ENCODE data around the gene SMARCD3.

SMARCD3 gene

DNA sequence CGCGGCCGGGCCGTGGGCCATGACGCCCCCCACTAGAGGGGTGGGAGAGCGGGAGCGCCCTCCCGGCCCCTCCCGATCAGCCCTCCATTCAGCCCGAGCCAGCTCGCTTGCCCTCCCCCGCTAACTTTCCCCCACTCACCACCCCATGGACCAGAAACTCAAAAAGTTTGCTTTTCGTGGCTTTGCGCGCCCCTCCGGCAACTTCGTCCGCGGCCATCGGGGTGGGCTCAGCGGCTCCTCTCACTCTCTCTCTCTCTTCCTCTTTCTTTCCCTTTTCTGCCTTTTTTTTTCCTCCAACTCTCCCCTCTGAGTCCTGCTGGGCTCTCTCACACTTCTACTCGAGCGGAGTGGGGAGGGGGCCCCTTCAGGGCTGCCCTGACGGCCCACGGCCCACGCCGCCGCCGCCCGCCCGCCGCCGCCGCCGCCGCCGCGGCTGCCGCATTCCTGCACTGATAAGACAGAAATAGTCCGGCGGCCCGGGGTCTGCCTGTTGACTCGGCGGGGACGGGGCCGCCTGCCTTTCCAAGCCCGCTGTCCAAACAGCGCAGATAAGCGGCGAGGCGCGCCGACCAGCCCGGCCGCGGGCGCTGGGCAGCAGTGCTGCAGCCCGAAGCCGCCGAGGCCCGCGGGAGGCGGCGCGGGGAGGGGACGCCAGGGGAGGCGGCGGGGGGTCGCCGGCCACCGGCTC lies at the start of gene SMARCD3:
SMARCD3 (minus strand) TSS at position 349 of the 688 bp plus-strand sequence; CDS start at position 217, 132 bp downstream.
- peak; percentile 75 for DNase-seq

DNA sequence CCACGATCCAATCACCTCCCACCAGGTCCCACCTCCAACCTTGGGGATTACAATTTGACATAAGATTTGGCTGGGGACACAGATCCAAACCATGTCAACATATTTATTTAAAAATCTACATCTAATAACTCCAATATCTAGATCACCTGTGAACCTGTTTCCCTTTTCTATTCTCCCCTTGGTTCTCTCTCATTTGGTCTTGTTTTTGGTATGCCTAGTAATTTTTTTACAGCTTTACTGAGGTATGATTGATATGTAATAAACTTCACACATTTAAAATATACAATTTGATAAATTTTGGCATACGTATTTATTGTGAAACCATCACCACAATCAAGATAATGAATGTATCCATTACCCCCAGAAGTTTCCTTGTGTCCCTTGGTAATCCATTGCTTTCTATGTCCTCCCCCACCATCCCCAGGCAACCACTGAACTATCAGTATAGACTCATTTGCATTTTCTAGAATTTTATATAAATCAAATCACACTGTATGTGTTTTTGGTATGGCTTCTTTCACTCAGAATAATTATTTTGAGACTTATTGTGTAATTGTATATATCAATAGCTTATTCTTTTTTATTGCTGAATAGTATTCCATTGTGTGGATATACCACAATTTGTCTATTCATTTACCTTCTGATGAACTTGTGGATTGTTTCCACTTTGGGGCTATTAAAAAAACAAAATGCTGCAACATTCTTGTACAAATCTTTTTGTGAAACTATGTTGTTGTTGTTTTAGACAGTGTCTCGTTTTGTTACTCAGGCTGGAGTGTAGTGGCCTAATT lies 47.9 kb upstream of the SMARCD3 start:
- DNase-seq: no peak

DNA sequence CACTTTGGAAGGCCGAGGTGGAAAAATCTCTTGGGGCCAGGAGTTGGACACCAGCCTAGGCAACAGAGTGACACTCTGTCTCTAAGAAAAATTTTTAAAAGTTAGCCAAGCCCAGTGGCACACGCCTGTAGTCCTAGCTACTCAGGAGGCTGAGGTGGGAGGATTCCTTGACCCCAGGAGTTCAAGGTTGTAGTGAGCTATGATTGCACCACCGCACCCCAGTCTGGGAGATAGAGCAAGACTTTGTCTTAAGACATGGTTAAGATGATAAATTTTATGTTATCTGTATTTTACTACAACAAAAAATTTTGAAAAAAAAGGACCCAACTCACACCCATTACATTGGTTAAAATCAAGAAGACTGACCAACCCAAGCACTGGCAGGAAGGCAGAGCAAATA lies 44.4 kb upstream of the SMARCD3 start:
- DNase-seq: no peak

DNA sequence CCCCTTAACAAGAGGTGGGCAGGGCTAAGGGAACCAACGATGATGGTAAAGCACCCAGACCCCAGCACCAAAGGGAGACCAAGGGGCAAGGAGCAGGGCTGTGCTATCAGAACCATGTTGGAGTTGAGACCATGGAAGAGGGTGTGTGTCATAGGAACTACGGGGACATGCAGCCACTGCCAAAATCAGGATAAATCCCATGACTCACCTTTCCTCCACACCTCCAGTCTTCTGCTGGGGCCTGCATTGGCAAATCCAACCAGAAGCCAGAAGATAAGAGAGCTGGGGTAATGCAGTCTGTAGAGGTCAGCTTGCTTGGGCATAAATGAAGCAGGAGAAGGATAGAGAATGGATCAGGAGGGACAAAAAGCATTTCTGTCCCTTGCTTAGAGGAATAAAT lies 42.7 kb upstream of the SMARCD3 start:
- DNase-seq: no peak

DNA sequence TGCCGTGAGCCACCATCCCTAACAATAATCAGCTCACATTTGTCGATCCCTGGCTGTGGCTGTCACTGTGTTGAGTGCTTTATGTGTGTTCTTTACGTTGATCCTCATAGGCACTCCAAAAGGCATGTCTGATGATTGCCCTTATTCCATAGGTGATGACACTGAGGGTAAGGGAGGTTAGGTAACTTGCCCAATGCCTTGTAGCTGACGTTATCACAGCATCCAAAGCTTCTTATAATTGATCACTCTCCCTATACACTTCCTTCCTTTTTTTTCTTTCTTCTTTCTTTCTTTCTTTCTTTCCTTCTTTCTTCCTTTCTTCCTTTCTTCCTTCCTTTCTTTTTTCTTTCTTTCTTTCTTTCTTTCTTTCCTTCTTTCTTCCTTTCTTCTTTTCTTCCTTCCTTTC lies 41.9 kb upstream of the SMARCD3 start:
- DNase-seq: no peak

DNA sequence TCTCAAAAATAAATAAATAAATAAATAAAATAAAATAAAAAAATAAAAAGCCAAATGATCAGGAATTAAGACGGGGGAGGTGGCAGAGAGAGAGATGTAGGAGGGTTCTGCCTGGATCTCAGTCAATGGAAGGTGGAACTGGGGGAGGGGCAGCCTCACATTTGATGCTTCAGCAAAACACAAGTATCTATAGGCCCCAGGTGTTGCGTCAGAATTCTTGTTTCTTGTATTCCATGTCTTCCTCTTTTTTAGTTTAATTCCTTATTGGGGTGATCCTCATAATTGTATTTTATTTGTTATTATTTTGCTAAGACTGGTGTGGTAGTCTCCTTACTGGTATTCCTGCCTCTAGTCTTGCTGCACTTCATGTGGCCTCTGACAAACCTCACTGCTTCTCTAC lies 41.4 kb upstream of the SMARCD3 start:
- DNase-seq: no peak

DNA sequence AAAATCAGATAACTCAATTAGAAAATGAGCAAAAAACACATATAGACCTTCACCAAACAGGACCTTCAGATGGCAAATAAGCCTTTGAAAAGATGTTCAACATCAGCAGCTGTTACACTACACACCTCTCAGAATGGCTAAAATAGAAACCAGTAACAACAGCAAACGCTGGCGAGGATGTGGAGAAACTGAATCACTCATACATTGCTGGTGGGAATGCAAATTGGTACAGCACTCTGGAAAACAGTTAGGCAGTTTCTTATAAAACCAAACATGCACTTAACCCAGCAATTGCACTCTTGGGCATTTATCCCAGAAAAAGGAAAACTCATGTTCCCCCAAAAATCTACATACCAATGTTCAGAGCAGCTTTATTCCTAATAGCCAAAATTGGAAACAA lies 37.7 kb upstream of the SMARCD3 start:
- no peak for DNase-seq

DNA sequence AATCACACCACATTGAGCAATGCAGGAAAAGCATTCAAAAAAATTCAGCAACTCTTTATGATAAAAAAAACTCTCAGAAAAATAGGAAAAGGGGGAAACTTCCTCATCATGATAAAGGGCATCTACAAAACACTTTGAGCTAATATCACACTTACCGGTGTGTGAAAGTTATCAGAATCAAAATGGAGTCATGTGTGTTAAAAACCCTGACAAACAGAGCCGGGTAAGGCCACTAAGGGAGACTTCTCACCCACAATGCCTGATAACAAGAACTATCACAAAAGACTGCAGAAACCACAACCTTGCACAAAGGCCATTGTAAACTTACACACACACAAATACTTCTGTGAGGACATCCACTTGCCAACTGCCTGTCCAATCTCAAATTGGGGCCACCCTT lies 34.8 kb upstream of the SMARCD3 start:
- DNase-seq: no peak

DNA sequence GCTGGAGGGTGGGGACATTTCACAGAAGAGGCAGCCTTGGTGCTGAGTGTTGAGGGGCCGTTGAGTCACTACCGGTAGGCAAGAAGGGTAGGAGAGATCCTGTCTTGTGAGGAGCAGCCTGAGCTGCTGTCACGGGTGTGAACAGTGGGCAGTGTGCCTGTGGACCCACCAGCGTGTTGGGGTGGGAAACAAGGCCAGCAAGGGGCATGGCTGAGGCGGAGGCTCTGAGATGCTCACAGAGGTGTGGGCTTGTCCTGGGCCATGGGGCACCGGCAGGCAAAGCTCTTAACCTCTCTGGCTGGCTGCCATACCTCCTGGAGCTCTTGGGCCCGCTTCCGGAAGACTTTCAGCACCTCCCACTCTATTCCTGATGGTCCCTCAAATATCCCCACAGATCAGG lies 33.6 kb upstream of the SMARCD3 start:
- DNase-seq: no peak

DNA sequence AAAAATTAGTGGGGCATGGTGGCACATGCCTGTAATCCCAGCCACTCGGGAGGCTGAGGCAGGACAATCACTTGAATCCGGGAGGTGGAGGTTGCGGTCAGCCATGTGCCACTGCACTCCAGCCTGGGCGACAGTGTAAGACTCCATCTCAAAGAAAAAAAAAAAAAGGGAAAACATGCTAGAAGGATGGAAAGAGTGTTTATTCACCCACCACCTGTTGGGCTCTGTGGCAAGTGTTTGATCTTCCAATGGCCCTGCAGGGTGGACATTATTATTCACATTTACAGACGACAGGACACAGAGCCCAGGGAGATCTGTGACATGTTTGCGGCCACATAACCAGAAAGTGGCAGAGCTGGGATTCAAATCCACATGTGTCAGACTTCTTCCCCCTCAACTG lies 33.2 kb upstream of the SMARCD3 start:
- DNase-seq: no peak

DNA sequence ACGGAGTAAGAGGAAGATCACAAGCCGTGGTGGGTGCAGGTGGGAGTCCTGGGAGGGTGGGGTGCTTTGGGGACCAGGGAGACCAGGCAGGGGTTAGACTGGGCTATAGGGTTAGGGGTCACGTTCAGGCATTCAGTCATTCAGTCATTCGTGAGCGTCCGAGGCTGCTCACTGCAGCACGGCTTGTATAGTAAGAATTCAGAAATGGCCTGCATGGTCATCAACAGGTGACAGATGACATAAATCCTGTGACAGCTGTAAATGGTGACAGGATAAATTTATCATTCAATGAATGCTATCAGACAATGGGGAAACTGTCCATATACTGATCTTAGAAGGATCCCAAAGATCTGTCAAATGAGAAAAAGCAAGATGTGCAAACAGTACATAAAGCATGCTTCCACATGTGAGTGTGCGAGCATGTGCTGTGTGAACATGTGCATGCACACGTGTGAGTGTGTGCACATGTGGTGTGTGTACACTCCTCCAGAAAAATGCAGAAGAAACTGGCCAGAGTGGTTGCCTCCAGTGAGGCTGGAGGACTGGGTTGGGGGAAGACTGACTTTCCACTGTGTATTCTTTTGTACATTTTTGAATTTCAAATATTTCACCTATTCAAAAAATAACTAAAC lies 32.0 kb upstream of the SMARCD3 start:
- DNase-seq: no peak

DNA sequence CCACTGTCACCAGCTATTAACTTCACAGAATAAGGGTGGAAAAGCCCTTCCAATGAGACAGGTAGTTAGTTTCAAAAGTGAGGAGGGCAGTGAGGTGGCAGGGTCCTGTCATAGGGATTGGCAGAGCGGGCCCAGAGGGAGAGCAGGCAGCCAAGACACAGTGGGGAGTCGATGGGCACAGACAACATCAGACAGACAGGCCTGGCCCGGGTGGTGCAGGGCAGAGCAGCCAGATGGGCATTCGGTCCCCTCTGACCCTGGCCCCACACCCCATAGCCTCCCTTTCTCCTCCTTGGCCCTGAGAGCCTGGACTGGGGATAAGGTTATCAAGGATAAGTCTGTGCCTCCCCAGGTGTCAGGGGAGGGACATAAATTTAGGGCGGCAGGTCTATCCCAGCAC lies 31.4 kb upstream of the SMARCD3 start:
- DNase-seq: no peak

DNA sequence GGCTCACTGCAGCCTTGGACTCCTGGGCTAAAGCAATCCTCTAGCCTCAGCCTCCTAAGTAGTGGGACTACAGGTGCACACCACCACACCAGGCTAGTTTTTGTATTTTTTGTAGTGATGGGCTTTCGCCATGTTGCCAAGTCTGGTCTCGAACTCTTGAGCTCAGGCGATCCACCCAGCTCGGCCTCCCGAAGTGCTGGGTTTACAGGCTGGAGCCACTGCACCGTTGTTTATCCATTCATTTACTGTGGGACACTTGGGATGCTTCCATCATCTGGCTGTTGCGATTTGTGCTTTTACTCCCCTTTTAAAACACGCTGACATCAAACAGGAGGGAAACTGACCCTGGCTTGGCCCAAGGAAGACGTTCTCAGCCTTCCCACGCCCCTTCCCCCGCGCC lies 30.5 kb upstream of the SMARCD3 start:
- no peak for DNase-seq

DNA sequence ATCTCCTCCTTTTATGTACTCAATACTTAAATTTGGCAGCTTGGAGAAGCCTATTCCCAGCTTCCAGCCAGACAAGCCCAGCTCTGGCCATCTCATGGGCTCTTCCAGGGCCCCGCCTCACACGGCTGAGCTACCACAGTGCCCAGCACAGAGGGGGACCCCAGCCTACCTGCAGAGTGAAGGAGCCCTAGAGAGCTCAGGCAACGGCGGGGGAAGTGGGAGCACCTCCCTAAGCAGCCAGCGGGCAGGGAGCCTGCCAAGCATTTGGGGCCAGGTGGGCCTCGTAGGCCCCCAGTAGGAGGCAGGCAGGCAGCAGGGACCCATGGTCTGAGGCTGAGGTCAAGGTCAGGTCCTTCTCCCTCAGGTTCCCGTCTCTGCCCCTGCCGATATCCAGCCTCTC lies 29.1 kb upstream of the SMARCD3 start:
- no peak for DNase-seq

DNA sequence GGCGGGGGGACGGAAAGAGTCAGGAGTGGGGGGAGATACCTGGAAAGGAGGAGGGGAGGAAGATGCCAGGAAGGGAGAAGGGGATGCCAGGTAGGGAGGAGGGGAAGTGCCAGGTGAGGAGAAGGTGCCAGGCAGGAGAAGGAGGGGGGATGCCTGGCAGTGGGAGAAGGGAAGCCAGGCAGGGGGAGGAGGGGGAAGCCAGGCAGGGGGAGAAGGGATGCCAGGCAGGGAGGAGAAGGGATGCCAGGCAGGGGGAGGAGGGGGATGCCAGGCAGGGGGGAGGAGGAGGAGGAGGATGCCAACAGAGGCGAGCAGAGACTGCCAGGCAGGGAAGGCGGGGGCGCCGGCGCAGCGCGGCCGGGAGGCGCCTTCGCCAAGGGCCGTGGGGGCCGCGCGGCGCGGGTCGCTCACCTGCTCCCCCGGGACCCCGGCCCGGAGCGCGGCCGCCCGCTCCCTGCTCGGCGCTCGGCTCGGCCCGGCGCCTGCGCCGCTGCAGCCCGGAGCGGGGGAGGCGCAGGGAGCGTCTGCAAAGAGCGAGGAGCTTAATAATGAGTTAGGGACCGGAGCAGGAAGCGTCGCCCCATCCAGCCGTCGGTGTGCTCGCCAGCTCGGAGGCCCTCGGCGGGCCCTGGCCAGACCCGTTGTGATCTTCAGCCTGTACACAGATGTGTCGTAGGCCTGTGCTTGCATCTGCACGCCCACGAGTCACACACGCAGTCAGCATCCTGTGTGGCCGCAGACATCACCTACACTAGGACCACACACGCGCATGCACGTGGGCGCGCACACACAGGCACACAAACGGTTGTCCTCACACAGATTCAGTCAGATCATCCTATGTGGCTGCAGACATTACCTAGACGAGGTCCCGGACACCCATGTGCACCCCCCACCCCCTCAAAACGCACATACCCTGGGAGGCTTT lies 28.4 kb upstream of the SMARCD3 start:
- DNase-seq: peak; percentile 81

DNA sequence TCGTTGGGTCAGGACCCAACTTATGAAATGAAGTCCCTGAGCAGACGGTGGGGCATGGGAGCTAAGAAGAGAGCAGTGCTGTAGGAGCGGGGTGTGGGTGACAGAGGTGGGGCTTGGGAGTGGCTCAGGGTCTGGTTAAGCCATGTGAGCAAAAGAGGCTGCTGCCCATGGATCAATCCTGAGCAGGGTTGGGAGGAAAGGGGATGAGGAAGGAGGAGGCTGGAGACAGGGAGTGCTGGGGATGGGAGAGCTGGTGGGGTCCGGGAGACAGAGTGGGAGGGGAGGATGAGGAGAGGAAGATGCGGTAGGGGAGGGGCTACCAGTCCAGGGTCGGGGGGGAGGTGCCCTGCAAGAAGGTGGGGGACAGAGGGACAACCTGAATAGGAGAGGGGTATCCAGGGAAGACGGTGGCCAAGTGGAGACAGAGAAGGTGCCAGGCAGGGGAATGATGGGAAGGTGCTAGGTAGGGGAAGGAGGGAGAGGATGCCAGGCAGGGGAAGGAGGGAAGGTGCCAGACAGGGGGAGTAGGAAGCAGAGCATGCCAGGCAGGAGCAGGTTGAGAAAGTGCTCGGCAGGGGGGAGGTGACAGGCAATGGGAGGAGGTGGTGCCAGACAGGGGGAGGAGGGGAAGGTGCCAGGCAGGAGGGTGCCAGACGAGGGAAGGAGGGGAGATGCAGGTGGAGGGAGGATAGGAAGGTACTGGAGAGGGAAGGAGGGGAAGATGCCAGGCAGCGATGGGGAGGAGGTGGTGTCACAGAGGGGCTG lies 27.5 kb upstream of the SMARCD3 start:
- no peak for DNase-seq

DNA sequence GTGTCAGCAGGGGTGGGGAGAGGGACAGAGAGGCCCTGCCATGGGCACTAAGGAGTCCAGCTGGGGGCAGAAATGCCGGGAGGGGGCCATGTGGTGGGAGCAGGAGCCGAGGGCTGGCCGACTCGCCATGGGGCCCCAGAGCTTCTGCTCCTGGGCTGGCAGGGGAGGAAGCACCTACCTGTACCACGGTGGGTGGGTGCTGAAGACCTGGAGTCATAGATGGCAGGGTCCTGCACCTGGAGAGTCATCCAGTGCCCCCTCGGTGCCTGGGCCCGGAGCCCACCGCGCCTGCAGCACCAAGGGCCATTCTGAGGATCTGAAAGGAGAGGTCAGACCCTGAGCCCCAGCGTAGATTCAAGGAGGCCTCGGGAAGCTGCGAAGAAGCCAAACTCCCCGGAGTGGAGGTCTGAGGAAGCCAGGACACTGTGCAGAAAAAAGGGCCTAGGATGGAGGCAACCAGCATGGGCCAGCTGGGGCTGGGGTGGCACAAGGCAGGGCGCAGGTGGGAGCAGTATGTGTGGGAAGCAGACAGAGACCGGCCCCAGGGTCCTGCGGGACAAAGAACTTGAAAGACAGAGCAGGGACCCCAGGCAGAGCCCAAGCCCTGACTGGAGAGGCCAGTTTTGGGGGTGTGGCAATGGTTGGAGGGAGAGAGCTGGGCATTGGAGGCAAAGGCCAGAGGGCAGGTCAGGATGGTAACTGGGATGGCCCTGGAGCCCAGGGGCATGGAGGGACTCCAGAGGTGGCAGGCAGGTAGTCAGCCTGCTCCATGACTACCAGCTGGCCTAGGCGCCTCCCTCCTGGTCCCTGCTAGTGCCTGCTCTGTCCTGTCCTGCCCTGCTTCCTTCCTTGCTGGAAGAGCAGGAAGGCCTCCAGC lies 26.7 kb upstream of the SMARCD3 start:
- DNase-seq: no peak

DNA sequence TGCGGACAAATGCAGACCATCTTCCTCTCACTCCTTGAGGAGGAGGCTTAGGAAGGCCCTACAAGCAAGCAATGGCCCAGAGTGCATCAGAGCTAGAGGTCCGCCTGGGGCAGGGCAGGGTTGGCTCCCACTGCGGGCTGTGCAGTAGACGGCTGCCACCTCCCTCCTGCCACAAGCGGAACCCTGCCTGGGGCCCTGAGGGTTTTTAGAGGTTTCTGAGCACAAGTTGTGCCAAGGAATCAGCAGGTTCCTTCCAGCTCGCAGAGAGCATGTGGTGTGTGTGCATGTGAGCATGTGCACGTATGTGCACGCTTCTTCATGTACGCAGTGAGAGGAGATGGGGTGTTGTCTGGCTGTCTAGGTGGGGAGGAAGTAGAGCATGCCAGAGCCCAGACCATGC lies 25.9 kb upstream of the SMARCD3 start:
- DNase-seq: no peak

DNA sequence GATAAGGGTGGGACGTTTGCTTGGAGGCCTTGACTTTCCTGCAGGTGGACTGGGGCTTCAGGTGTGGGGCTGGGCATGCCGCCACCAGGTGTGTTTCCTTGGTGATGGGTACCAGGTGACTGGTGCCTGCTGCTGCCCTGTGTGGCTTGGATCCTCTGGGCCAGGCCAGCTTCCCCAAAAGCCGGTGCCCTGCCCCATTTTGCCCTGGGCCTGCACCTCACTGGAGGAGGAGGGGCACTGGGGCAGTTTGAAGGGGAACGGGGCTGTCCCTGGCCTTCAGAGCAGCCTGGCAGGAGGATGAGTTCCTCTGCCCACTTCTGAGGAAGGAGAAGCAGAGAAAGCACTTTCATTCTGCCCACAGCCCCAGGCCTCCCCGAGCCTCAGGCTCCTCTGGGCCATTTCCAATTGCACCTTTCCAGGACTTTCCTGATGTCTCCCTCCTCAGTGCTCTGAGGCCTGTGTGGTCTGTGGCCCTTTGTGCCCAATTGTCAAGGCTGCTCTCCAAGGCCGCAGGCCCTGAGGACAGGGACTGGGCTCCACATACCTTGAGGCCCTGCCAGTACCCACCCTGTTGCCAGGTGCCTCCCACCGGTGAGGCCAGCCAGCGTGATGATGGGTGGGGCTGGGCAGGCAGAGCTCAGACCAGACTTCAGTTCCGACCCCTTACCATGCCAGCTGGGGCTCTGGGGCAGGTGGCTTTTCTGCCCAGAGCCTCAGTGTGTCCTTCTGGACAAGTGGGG lies 25.3 kb upstream of the SMARCD3 start:
- no peak for DNase-seq

DNA sequence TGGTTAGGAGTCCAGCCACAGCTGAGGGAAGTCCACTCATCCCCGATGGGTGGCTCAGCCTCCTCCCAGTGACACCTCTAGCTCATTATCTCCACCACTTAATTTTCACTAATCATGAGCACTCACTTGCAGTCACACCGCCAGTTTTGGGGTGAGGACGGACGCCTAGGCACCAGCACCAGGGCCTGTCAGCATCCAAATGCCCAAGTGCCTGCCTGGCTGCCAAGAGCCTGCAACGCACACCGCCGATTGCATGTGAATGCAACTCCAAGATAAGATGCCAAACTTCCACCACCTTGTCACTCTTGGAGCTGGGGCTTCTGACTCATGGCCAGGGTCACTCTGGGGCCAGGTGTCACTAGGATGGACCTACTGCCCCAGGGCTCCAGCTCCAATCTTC lies 24.4 kb upstream of the SMARCD3 start:
- DNase-seq: no peak

Measured in activated effector memory CD4-positive, alpha-beta T cell treated with anti-CD3 and anti-CD28 coated beads, Interleukin-2, amount 50 U/mL, for 16 hours (primary cell).